CD4-positive, alpha-beta T cell treated with Interferon gamma for 1 hour (primary cell): Measurements from ENCODE around the gene FRK.
"Not testable (repeated sequence)": the region's sequence is repeated elsewhere in the genome, so short reads cannot be mapped to it uniquely, and the experiment has no call there.

Source experiments
- DNase-seq: peaks from one replicate; pipeline ENCODE4 v3.0.0-alpha.2; 2020

Gene FRK

GRCh38 chr6:115934145-115934544 is 126.5 kb downstream of the FRK start:
- DNase-seq = no peak

GRCh38 chr6:115932481-115932880 is 128.2 kb downstream of the FRK start:
- no peak for DNase-seq

- not testable (repeated sequence) for DNase-seq
Observed at GRCh38 chr6:115928000-115928399, 132.7 kb downstream of the FRK start.

- DNase-seq = no peak
Observed at GRCh38 chr6:115922971-115923370, 137.7 kb downstream of the FRK start.

GRCh38 chr6:115914098-115914497 is 146.6 kb downstream of the FRK start:
- no peak for DNase-seq

GRCh38 chr6:115909923-115910546 is 150.7 kb downstream of the FRK start:
- no peak for DNase-seq

- DNase-seq = no peak
Observed at GRCh38 chr6:115908906-115909559, 151.7 kb downstream of the FRK start.

GRCh38 chr6:115905471-115905870 is 155.2 kb downstream of the FRK start:
- no peak for DNase-seq

GRCh38 chr6:115902436-115902835 is 158.3 kb downstream of the FRK start:
- no peak for DNase-seq

- DNase-seq = no peak
Observed at GRCh38 chr6:115901896-115902295, 158.8 kb downstream of the FRK start.

- DNase-seq = no peak
Observed at GRCh38 chr6:115899730-115900282, 160.9 kb downstream of the FRK start.

- no peak for DNase-seq
Observed at GRCh38 chr6:115898246-115898645, 162.4 kb downstream of the FRK start.

GRCh38 chr6:115896538-115897129 is 164.1 kb downstream of the FRK start:
- no peak for DNase-seq

GRCh38 chr6:115894426-115894992 is 166.2 kb downstream of the FRK start:
- no peak for DNase-seq

GRCh38 chr6:115891750-115892149 is 168.9 kb downstream of the FRK start:
- no peak for DNase-seq

GRCh38 chr6:115891111-115891669 is 169.5 kb downstream of the FRK start:
- DNase-seq = no peak

GRCh38 chr6:115890238-115890637 is 170.5 kb downstream of the FRK start:
- no peak for DNase-seq

- not testable (repeated sequence) for DNase-seq
Observed at GRCh38 chr6:115888687-115889470, 171.8 kb downstream of the FRK start.

- no peak for DNase-seq
Observed at GRCh38 chr6:115887891-115888290, 172.8 kb downstream of the FRK start.

- no peak for DNase-seq
Observed at GRCh38 chr6:115885636-115886366, 174.9 kb downstream of the FRK start.

GRCh38 chr6:115882771-115883170 is 177.9 kb downstream of the FRK start:
- DNase-seq = no peak

GRCh38 chr6:115882174-115882573 is 178.5 kb downstream of the FRK start:
- no peak for DNase-seq
